Esophagus muscularis mucosa (tissue), 4 donors: Measurements from ENCODE around the gene NLRP9. TPM values are rescaled to one million over a fixed set of nuclear protein-coding genes. Genes with fewer than 3 reads are reported as not detected.

ENCODE experiments used
- DNase-seq: peaks from one replicate; pipeline ENCODE4 v3.0.0-alpha.2; 2017; ENCODE audit errors: extremely low spot score
- H3K27ac ChIP-seq, 4 donors: fragments of 200-600 bp; sonication (generic); replicated peaks in 1 of 4; 1 replicate in 3 of 4; 2 replicates in 1 of 4; pipeline ENCODE4 v1.5.1; 2016 to 2019; ENCODE audit warnings: mild to moderate bottlenecking in 1 of 4
- H3K27me3 ChIP-seq, 4 donors: fragments of 200-600 bp; sonication (generic); one replicate each; pipeline versions ENCODE4 v1.5.1 to v1.6.0; 2016 to 2019
- H3K36me3 ChIP-seq, 4 donors: fragments of 200-600 bp; sonication (generic); one replicate each; pipeline ENCODE4 v1.5.1; 2016 to 2019
- H3K4me1 ChIP-seq, 4 donors: fragments of 200-600 bp; sonication (generic); one replicate each; pipeline ENCODE4 v1.5.1; 2016 to 2019
- H3K4me3 ChIP-seq, 4 donors: fragments of 200-600 bp; sonication (generic); 1 replicate in 2 of 4; 2 replicates in 2 of 4; pipeline ENCODE4 v1.5.1; 2016 to 2019; ENCODE audit warnings: mild to moderate bottlenecking in 4 of 4, moderate library complexity in 1 of 4
- H3K9me3 ChIP-seq, 4 donors: fragments of 200-600 bp; sonication (generic); 1 replicate in 3 of 4; 2 replicates in 1 of 4; pipeline ENCODE4 v1.5.1; 2016 to 2019
- CTCF ChIP-seq, 3 experiments: fragments of 200-600 bp in 2 of 3; fragments of 450-650 bp in 1 of 3; sonication (generic) in 2 of 3; IDR thresholded peaks; one replicate each; pipeline ENCODE4 v1.5.1; 2017 to 2019; ENCODE audit warnings: antibody characterized with exemption in 3 of 3, mild to moderate bottlenecking in 2 of 3, moderate library complexity in 1 of 3
- EP300 ChIP-seq: sonication (generic); formaldehyde crosslinking; IDR thresholded peaks from one replicate; pipeline ENCODE4 v1.6.1; 2017; ENCODE audit warnings: antibody characterized with exemption
- POLR2A ChIP-seq: fragments of 450-650 bp; IDR thresholded peaks from one replicate; pipeline ENCODE4 v1.6.1; 2017; ENCODE audit warnings: antibody characterized with exemption, moderate library complexity, mild to moderate bottlenecking, low read depth
- POLR2AphosphoS5 ChIP-seq, 2 donors: sonication (generic); formaldehyde crosslinking; IDR thresholded peaks; one replicate each; pipeline ENCODE4 v1.6.1; 2017; ENCODE audit warnings: antibody characterized with exemption in 2 of 2
- WGBS: methylation state at CpG from one replicate; pipeline ENCODE4 v1.1.5; 2018; 5-methylcytosine and 5-hydroxymethylcytosine counted together
- intact Hi-C: fragments of 100-400 bp; cut with DNase I; formaldehyde crosslinking; loops from one replicate; pipeline ENCODE4 v1.15.1; 2023
- small RNA-seq, 3 donors: library from RNA; depleted of rRNA; stranded (forward); fragments of <200 nt; gene quantifications; one replicate each; pipeline ENCODE3, GENCODE V24; 2016
- total RNA-seq, 4 donors: library from RNA; depleted of rRNA; stranded (reverse); fragments of >200 nt; gene quantifications; one replicate each; pipeline versions ENCODE4 v1.1.0 to v1.2.1, GENCODE V29; 2016

Gene NLRP9
- total RNA-seq, 4 donors from 2014 or later = not detected

GRCh38 chr19:55658846-55659459, 79.2 kb downstream of the NLRP9 start:
- H3K4me3 ChIP-seq = no peak overlapping the region
- H3K9me3 ChIP-seq = no peaks in the 10 kb centered on the region
- no peak overlapping the region for H3K27ac ChIP-seq
- TF ChIP-seq POLR2AphosphoS5 (IDR thresholded peaks at IDR 0.05) = no peak
- TF ChIP-seq EP300 = no peak
- no peak for TF ChIP-seq CTCF (IDR thresholded peaks at IDR 0.05)
- TF ChIP-seq POLR2A = no peak
- H3K27me3 ChIP-seq = no peaks in the 10 kb centered on the region
- H3K4me1 ChIP-seq = peaks cover 45 to 63% (median 53%) of the 10 kb centered on the region in 4 donors
- WGBS = 86% methylated on average over 31 of the region's 37 CpGs
- no peak for DNase-seq
- intact Hi-C loops = loop anchor here (10.0 kb wide), 1 partner anchor 544 kb away; the partner anchor contains the start of gene PPP1R12C
- peaks cover 46 to 56% (median 51%) of the 10 kb centered on the region in 4 donors for H3K36me3 ChIP-seq

Small RNAs within 50 kb of the gene (small RNA-seq; reads per million reads assigned to genes)
- gene AC010525.2 = 0 reads per million in 3 donors

Other genes with a start within 250 kb of the NLRP9 start
- gene SSC5D, start 250.0 kb downstream of the NLRP9 start, total RNA-seq = 10 to 100 TPM in 3 of 4 donors, 1 to 10 TPM in 1; 9.5 to 41.2 (median 14.6) TPM
- gene SBK2, start 201.3 kb downstream of the NLRP9 start, total RNA-seq = not detected
- gene SBK3, start 192.9 kb downstream of the NLRP9 start, total RNA-seq = 1 to 10 TPM in 2 of 4 donors, under 1 TPM in 1, not detected in 1; 0.83 to 1.5 (median 1.5) TPM
- 10 to 100 TPM in 1 of 4 donors, 1 to 10 TPM in 3; 4.2 to 11.1 (median 8.1) TPM for gene ZNF579, start 157.6 kb downstream of the NLRP9 start, total RNA-seq
- gene FIZ1, start 138.9 kb downstream of the NLRP9 start, total RNA-seq = 10 to 100 TPM in 2 of 4 donors, 1 to 10 TPM in 2; 8.3 to 17.3 (median 11.4) TPM
- gene ZNF524, start 138.1 kb downstream of the NLRP9 start, total RNA-seq = 10 to 100 TPM; 20.5 to 36.2 (median 27.9) TPM
- 10 to 100 TPM in 2 of 4 donors, 1 to 10 TPM in 2; 7.5 to 15.4 (median 10.2) TPM for gene ZNF865, start 132.8 kb downstream of the NLRP9 start, total RNA-seq
- 1 to 10 TPM; 2.5 to 6.3 (median 4.0) TPM for gene ZNF784, start 113.8 kb downstream of the NLRP9 start, total RNA-seq
- 10 to 100 TPM; 38.3 to 66.8 (median 43.1) TPM for gene ZNF580, start 97.4 kb downstream of the NLRP9 start, total RNA-seq
- gene ZNF581, start 94.8 kb downstream of the NLRP9 start, total RNA-seq = 10 to 100 TPM; 13.3 to 26.6 (median 18.2) TPM
- 10 to 100 TPM in 3 of 4 donors, 1 to 10 TPM in 1; 9.4 to 22.0 (median 19.2) TPM for gene CCDC106, start 90.2 kb downstream of the NLRP9 start, total RNA-seq
- 100 to 1,000 TPM in 2 of 4 donors, 10 to 100 TPM in 2; 80.4 to 122 (median 104) TPM for gene U2AF2, start 83.4 kb downstream of the NLRP9 start, total RNA-seq
- gene EPN1, start 63.2 kb downstream of the NLRP9 start, total RNA-seq = 100 to 1,000 TPM in 2 of 4 donors, 10 to 100 TPM in 2; 30.7 to 176 (median 104) TPM
- not detected for gene RFPL4A, start 20.7 kb upstream of the NLRP9 start, total RNA-seq
- not detected for gene RFPL4AL1, start 30.7 kb upstream of the NLRP9 start, total RNA-seq
- not detected for gene NLRP11, start 93.6 kb upstream of the NLRP9 start, total RNA-seq
- not detected for gene NLRP4, start 98.1 kb upstream of the NLRP9 start, total RNA-seq
- not detected for gene NLRP13, start 193.9 kb upstream of the NLRP9 start, total RNA-seq
- gene NLRP8, start 209.4 kb upstream of the NLRP9 start, total RNA-seq = not detected
- not detected for gene NLRP5, start 248.4 kb upstream of the NLRP9 start, total RNA-seq